NCI-H128 (cell line): Measurements from ENCODE around the gene FBLN1.

Experiments
- DNase-seq: peaks from one replicate; lab custom pipeline; 2025; ENCODE audit not compliant: unreplicated experiment; lab: John Stamatoyannopoulos, UW

Gene FBLN1

GRCh38 chr22:45631140-45631840 is 128.6 kb downstream of the FBLN1 start:
- no peak for DNase-seq

- DNase-seq, result no peak
Observed at GRCh38 chr22:45631841-45632238, 129.2 kb downstream of the FBLN1 start.

GRCh38 chr22:45632791-45633515 is 130.3 kb downstream of the FBLN1 start:
- DNase-seq, result no peak

- no peak for DNase-seq
Observed at GRCh38 chr22:45636683-45637082, 134.0 kb downstream of the FBLN1 start.

GRCh38 chr22:45638197-45638596 is 135.5 kb downstream of the FBLN1 start:
- DNase-seq, result no peak

GRCh38 chr22:45638834-45639746 is 136.4 kb downstream of the FBLN1 start:
- no peak for DNase-seq

- DNase-seq, result no peak
Observed at GRCh38 chr22:45639747-45640102, 137.0 kb downstream of the FBLN1 start.

- DNase-seq, result no peak
Observed at GRCh38 chr22:45640291-45640940, 137.7 kb downstream of the FBLN1 start.

- no peak for DNase-seq
Observed at GRCh38 chr22:45640941-45641621, 138.4 kb downstream of the FBLN1 start.

- no peak for DNase-seq
Observed at GRCh38 chr22:45642986-45643385, 140.3 kb downstream of the FBLN1 start.

GRCh38 chr22:45644714-45645113 is 142.0 kb downstream of the FBLN1 start:
- no peak for DNase-seq

GRCh38 chr22:45645150-45645525 is 142.5 kb downstream of the FBLN1 start:
- no peak for DNase-seq

GRCh38 chr22:45645526-45646414 is 143.1 kb downstream of the FBLN1 start:
- DNase-seq, result peak; percentile 11

GRCh38 chr22:45647532-45648225 is 145.0 kb downstream of the FBLN1 start:
- DNase-seq, result no peak

- DNase-seq, result no peak
Observed at GRCh38 chr22:45648301-45649117, 145.8 kb downstream of the FBLN1 start.

- no peak for DNase-seq
Observed at GRCh38 chr22:45649809-45650208, 147.1 kb downstream of the FBLN1 start.

GRCh38 chr22:45650721-45651120 is 148.0 kb downstream of the FBLN1 start:
- no peak for DNase-seq
